DND-41 (cell line): ENCODE data around the gene NPR1.

Source experiments
- CTCF ChIP-seq: IDR thresholded peaks from 2 replicates; pipeline ENCODE4 v1.5.1; 2012; ENCODE audit warnings: borderline replicate concordance, low read length, moderate library complexity, mild to moderate bottlenecking; ENCODE audit not compliant: poor library complexity, severe bottlenecking; ENCODE audit errors: extremely low read depth
- EZH2 ChIP-seq: IDR thresholded peaks from 3 replicates; pipeline ENCODE4 v1.6.1; 2012; ENCODE audit warnings: borderline replicate concordance, low read depth, mild to moderate bottlenecking, moderate library complexity, low read length, inconsistent platforms; ENCODE audit not compliant: severe bottlenecking

DNA sequence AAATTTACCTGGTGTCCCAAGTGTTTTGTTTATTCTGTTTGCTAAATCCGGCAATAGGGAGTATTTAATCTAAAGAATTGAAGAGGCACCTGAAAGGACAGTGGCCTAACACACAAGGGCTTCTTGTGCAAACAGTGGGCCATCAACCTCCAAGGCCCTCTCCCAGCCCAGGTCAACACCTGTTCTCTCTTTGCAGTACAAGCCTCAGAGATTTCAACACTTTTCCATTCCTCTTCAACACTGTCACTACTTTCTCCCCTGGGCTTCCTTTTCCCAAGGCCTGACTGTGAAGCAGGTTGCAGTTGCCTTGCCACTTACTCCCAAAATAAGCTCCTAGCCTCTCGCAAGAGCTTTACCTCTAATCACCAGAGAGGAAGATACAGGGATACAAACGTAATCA lies 23.2 kb upstream of the NPR1 start:
- TF ChIP-seq CTCF = no peak
- TF ChIP-seq EZH2 = no peak
